Ishikawa (cell line): ENCODE results near the gene PAK6.
A peak's percentile ranks its signal among the peaks of the same experiment; 100 is the strongest.

Experiments
- CEBPB ChIP-seq: IDR thresholded peaks from 2 replicates; pipeline ENCODE4 v1.6.1; 2012
- CREB1 ChIP-seq: IDR thresholded peaks from 2 replicates; pipeline ENCODE4 v1.6.1; 2012; ENCODE audit warnings: low read depth
- EGR1 ChIP-seq: IDR thresholded peaks from 2 replicates; pipeline ENCODE4 v1.6.1; 2012
- EP300 ChIP-seq: IDR thresholded peaks from 2 replicates; pipeline ENCODE4 v1.6.1; 2012; ENCODE audit warnings: borderline replicate concordance
- FOXM1 ChIP-seq: IDR thresholded peaks from 2 replicates; pipeline ENCODE4 v1.6.1; 2012; ENCODE audit warnings: low read depth, borderline replicate concordance
- MAX ChIP-seq: IDR thresholded peaks from 2 replicates; pipeline ENCODE4 v1.6.1; 2012
- NFIC ChIP-seq: IDR thresholded peaks from 2 replicates; pipeline ENCODE4 v1.6.1; 2012
- RAD21 ChIP-seq: IDR thresholded peaks from 2 replicates; pipeline ENCODE4 v1.6.1; 2012; ENCODE audit warnings: low read depth
- REST ChIP-seq: IDR thresholded peaks from 2 replicates; pipeline ENCODE4 v1.6.1; 2012; ENCODE audit warnings: low read depth, mild to moderate bottlenecking
- TAF1 ChIP-seq: IDR thresholded peaks from 2 replicates; pipeline ENCODE4 v1.6.1; 2012; ENCODE audit warnings: low read depth, mild to moderate bottlenecking
- TCF12 ChIP-seq: IDR thresholded peaks from 2 replicates; pipeline ENCODE4 v1.6.1; 2012; ENCODE audit warnings: low read depth
- TEAD4 ChIP-seq: IDR thresholded peaks from 2 replicates; pipeline ENCODE4 v1.6.1; 2012
- USF1 ChIP-seq: IDR thresholded peaks from 2 replicates; pipeline ENCODE4 v1.6.1; 2012
- YY1 ChIP-seq: IDR thresholded peaks from 2 replicates; pipeline ENCODE4 v1.6.1; 2012; ENCODE audit warnings: low read depth
- ZBTB7A ChIP-seq: IDR thresholded peaks from 2 replicates; pipeline ENCODE4 v1.6.1; 2012; ENCODE audit warnings: low read depth

The PAK6 gene

GRCh38 chr15:40246496-40247280 is 7.8 kb downstream of the PAK6 start:
- no peak for TF ChIP-seq EP300
- TF ChIP-seq REST: no peak
- TF ChIP-seq NFIC: no peak
- no peak for TF ChIP-seq YY1
- TF ChIP-seq TEAD4: no peak
- TF ChIP-seq RAD21: no peak
- no peak for TF ChIP-seq FOXM1
- TF ChIP-seq USF1: no peak
- TF ChIP-seq CREB1: no peak
- no peak for TF ChIP-seq MAX
- no peak for TF ChIP-seq CEBPB

GRCh38 chr15:40247406-40247971 is 8.6 kb downstream of the PAK6 start:
- TF ChIP-seq TCF12: no peak
- TF ChIP-seq FOXM1: no peak
- TF ChIP-seq USF1: no peak
- no peak for TF ChIP-seq EP300
- TF ChIP-seq NFIC: no peak
- no peak for TF ChIP-seq TEAD4
- no peak for TF ChIP-seq RAD21
- TF ChIP-seq REST: no peak
- no peak for TF ChIP-seq TAF1
- TF ChIP-seq CREB1: no peak
- TF ChIP-seq MAX: no peak
- TF ChIP-seq EGR1: no peak
- no peak for TF ChIP-seq YY1
- no peak for TF ChIP-seq ZBTB7A
- no peak for TF ChIP-seq CEBPB

GRCh38 chr15:40248006-40248783 is 9.3 kb downstream of the PAK6 start:
- TF ChIP-seq ZBTB7A: no peak
- TF ChIP-seq NFIC: 0 out of 2 replicates have a peak, but pooled peaks have one; percentile 9

- TF ChIP-seq NFIC: no peak
- TF ChIP-seq REST: no peak
- TF ChIP-seq MAX: no peak
Measured at GRCh38 chr15:40249477-40250303, 10.8 kb downstream of the PAK6 start.
